ENCODE measurements around the gene RABL2B.

Gene RABL2B

DNA sequence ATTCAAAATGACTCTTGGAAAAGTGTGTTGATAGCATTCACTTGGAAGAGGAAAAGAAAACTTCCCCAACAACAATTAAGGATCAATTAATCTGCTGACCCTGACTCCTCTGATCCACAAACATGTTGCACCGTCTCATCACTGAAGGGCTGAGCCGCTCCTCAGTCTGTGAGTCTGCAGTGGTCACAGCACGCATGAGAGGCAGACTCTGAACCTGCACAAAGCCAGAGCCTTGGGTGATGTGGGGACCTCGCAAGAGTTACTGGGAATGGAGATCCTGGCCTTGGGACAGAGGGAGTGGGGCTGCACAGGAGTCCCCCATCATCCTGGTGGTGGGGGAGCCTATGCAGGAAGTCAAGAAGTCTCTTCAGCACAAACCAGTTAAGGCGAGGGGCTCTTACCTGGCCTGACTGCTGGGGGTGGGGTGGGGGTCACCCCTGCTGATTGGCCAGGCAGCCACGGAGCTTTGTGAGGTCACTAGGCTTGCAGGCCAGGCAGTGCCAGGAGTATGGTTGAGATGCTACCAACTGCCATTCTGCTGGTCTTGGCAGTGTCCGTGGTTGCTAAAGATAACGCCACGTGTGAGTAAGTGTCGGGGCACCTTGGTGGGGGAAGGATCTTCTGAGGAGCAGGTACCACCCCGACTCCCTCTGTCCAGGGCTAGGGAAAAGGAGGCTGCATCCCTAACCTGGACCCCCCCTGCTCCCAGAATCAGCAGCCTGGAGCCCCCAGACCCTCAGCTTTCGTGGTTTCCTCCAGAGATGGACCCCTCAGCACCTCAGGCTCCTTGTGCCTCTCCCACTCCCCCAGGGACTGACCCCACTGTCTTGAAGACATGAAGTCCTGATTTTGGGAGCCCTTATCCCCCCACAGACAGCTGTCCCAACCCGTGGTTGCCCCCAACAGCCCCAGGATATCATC is 45.4 kb downstream of the RABL2B start, which contains the start of gene ACR:
TSS of gene ACR (plus strand) at position 477 of the 921 bp plus-strand sequence. CDS start at position 509, 32 bp downstream.
- no peak for DNase-seq (ENCODE audit: low read depth)

DNA sequence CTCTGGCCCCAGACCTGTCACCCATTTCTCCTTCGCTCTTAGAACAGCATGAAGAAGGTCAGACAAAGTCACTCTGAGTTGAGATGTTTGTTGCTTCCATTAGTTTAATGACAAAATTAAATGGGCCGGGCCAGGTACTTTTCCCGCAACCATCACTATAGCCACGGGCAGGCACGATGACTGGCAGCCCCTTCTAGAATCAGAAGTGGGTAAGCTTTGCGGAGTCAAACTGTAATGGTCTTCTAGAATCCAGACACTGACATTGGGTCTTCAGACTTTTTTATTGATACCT is 47.8 kb downstream of the RABL2B start:
- no peak for DNase-seq (ENCODE audit: low read depth)

- no peak for DNase-seq (ENCODE audit: low read depth)
These were observed 48.3 kb downstream of the RABL2B start for GRCh38 chr22:50734986-50735738.

- DNase-seq (ENCODE audit: low read depth), result no peak
These were observed 49.1 kb downstream of the RABL2B start for GRCh38 chr22:50734343-50734771.

DNA sequence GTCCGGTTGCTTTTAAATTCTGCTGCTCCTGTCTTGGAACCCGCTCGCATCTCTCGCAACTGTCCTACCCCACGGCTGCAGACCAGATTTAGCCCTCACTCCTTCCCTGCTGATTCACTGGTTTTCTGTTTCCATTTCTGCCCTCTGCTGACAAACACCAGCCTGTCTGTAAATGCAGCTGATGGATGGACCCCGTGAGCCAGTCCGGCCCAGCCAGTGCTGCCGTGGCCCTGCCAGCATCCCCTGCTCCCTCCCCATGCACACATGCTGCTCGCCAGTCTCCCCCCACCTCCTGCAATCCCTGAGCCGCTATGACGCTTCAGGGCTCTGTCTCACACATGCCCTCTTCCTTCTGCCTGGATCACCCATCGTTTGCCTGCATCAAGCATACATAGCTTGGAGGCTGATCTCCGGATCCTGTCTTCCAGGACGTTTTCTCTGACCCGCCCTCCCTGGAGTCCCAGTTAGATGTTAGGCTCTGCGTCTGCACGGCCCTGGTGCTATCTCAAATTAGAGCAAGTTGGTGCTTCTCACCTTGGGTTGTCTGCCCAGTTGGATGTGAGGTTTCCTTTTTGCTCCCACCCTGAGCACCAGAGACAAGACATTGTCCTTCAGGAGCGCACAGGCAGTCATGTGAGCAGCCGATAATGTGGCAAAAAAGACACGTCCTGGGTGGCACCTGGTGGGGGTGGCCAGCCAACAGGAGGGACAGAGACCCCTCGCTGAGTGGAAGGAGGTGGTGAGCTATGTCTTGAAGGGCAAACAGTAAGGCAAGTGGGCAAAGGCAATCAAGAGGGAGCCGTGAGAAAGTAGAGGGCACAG is 49.7 kb downstream of the RABL2B start:
- peak; percentile 39 for DNase-seq (ENCODE audit: low read depth)

- DNase-seq (ENCODE audit: low read depth), result no peak
These were observed 50.8 kb downstream of the RABL2B start for GRCh38 chr22:50732681-50733080.

- peak; percentile 56 for DNase-seq (ENCODE audit: low read depth)
These were observed 51.4 kb downstream of the RABL2B start for GRCh38 chr22:50731811-50732624.

GRCh38 chr22:50730941-50731661 is 52.3 kb downstream of the RABL2B start:
- DNase-seq (ENCODE audit: low read depth), result no peak

GRCh38 chr22:50730013-50730891 is 53.2 kb downstream of the RABL2B start:
- DNase-seq (ENCODE audit: low read depth), result no peak

DNA sequence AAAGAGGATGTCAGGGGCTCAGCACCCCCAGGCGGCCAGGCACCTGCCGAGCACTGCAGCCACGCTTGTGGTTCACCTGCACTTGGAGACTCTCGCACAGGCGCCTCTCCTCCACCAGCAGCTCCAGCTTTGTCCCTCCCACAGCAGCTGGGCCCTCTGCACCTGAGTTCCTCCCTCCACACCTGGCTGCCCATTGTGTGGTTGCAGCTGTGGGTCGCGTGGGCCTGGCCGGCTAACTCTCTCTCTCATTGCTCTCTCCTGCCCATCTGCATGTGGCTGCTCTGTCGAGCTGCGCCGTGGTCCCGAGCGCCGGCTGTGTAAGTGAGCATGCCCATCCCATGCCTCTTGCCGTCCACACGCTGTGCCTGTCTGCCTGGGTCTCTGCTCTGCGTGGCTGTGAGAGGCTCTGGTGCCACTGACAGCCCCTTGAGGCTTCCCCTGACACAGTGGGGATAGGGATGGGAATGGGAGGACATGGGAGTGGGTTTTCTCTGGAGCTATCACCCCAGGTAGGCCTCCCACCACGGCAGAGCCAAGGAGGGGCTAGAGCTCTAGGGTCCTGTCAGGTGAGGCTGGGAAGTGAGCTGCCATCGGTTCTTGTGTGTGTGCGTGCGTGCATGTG is 53.9 kb downstream of the RABL2B start:
- no peak for DNase-seq (ENCODE audit: low read depth)

DNA sequence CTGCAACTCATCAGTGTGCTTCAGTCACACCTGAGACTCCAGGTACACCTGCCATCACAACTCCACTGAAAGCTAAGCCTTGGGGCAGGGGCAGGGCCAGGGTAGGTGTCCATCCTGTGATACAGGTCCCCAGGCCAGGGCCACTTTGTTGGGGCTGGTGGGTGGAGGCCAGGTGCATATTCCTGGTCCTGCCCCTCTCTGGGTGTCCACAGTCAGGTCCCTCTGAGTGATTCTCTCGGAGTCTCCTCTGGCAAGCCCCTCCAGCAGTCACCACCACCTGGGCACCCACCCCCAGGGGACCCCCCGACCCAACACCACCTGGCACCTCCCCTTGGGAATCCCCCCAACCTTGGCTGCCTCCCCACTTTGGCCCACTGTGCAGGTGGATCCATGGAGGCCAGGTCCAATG is 54.9 kb downstream of the RABL2B start:
- no peak for DNase-seq (ENCODE audit: low read depth)

GRCh38 chr22:50727678-50728522 is 55.5 kb downstream of the RABL2B start:
- no peak for DNase-seq (ENCODE audit: low read depth)

DNA sequence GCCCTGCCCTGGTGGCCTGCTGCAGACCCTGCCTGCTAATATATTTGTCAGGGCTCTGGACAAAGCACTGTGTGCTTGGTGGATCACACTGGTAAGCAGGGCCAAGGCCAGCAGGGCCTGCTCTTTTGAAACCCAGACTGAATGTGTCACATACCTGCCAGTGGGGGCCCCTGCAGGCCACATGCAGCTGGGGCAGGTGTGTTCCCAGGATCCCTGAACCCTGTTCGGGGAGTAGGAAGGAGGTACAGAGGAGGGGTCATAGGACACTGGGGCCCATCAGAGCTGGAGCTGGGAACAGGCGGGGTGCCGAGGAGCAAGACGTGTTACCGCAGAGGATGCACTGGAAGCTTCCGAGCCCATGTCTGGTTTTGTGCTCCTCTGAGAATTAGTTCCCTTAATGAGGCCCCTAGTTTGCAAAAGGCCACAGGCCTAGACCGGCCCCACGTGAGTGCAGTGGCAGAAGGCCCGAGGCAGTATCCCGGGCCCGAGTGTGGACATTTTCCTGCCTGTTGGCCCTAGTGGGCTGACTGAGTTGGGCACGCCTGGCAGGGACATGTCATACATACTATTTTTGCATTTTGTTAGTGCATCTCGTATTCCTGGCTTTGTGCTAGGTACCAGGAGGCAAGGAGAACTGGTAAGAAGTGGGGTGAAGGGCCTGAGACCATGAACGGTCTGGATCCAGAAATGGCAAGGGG is 56.6 kb downstream of the RABL2B start:
- DNase-seq (ENCODE audit: low read depth), result no peak

- no peak for DNase-seq (ENCODE audit: low read depth)
These were observed 57.8 kb downstream of the RABL2B start for GRCh38 chr22:50725597-50725996.

- DNase-seq (ENCODE audit: low read depth), result no peak
These were observed 58.8 kb downstream of the RABL2B start for GRCh38 chr22:50724616-50725015.

DNA sequence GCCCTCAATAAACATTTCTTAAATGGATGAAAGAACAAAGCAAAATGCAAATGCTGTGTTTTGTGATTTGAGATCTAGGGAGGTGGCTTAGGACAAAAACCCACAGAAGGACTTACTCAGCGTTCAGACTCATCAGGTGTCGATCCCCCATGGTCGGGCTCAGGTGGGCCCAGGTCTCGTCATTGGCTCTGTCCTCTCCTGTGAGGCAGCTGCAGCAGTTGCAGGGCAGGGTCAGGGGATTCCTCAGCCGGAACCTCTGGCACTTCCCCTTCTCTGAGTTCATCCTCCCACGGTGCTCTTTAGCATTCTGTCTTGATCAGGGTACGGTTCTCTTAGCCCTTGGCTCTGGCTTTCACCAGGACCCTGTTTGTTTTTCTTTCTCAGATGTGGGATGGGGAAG is 59.4 kb downstream of the RABL2B start:
- no peak for DNase-seq (ENCODE audit: low read depth)

DNA sequence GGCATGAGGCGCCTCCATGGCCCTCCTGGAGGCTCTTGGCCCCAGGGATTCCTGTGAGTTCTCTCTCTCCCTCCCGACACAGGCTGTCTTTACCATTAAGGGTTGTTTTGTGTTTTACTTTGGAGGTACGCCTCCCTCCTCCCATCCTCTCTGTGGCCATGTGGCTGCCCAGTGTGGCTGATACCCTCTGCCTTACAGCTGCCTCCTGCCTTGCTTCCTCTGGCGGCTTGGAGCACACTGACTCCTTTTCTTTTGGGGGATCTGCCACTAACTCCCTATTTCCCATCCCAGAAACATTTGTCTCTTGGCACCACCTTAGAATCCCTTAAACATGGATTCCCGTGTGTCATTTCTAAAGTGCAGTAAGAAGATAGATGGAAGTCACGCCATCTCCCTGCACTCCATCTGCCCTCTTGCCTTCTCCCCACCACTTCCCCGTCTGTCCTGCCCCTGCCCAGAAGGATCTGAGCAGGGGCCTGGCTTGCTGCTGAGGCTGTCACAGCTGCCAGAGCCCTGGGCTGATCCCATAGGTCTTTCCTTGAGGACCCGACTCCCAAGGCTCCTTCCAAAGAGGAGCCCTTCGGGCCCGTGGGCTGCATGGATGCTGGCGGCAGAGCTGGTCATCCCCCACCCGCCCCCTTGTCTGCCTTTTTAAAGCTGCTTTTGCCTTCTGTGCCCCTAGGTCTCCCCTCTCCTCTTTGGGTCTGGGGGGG is 60.6 kb downstream of the RABL2B start:
- no peak for DNase-seq (ENCODE audit: low read depth)
